Mononuclear cell (primary cell): Measurements from ENCODE around the gene APAF1. TPM values are rescaled to one million over a fixed set of nuclear protein-coding genes. Genes with fewer than 3 reads are reported as not detected.
A peak's percentile ranks its signal among the peaks of the same experiment; 100 is the strongest.

Source experiments
- H3K27me3 ChIP-seq: 2 replicates; pipeline ENCODE4 v1.6.0; 2011; ENCODE audit warnings: low read length, control low read depth; ENCODE audit not compliant: insufficient read depth
- H3K4me1 ChIP-seq: 2 replicates; pipeline ENCODE4 v1.5.1; 2011; ENCODE audit warnings: mild to moderate bottlenecking, low read length, control low read depth; ENCODE audit not compliant: insufficient read depth
- H3K4me3 ChIP-seq: 2 replicates; pipeline ENCODE4 v1.5.1; 2011; ENCODE audit warnings: mild to moderate bottlenecking, low read length, moderate library complexity
- H3K9me3 ChIP-seq: 2 replicates; pipeline ENCODE4 v1.5.1; 2011; ENCODE audit warnings: low read depth, mild to moderate bottlenecking, control low read depth, low read length
- total RNA-seq: library from RNA; depleted of rRNA; stranded (reverse); fragments of >200 nt; gene quantifications from one replicate; pipeline ENCODE4 v1.2.3, GENCODE V29; 2012

APAF1 gene
- total RNA-seq, 1 donor, result 16.2 TPM

DNA sequence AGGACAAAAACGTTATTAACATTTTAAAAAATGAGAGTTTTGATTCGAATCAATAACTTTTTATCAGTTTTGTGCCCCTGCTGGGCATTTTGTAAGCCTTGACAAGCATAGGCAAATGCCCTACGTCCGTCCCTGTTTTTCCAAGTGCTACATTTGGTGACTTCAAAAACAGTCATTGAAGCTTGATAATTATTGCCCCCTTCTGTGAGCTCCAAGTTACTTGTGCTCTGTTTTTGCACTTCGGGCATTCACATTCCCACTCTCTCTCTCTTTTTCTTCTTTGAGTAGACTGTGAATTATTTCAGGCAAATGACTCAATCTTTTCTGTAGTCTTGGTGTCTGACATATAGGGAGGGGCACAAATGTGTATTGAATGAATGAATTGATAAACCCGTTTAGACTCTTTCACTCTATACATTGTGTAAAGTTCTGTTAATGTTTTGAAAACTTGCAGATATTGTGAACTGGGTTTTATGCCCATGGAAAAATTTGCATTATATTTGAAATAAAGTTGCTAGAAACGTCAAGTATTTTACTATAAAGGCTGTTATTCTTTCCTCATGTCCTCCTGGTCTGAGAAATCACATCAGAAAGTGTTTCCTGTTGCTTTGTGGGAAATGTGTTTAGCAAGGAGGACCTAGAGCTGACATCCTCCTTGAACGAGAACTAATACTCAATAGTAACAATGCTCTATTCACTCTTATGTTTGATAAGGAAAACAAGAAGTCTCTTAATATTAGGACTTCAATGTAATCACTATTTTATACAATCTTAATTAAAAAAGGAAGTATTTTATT lies 1.4 kb downstream of the APAF1 start:
- peak overlapping the region; percentile 74 for H3K4me3 ChIP-seq
- peaks cover 31% of the 10 kb centered on the region for H3K4me1 ChIP-seq
- no peaks in the 10 kb centered on the region for H3K9me3 ChIP-seq
- no peaks in the 10 kb centered on the region for H3K27me3 ChIP-seq

GRCh38 chr12:98651328-98651727 lies 6.2 kb downstream of the APAF1 start:
- H3K4me3 ChIP-seq, result no peak overlapping the region
- no peaks in the 10 kb centered on the region for H3K9me3 ChIP-seq
- H3K27me3 ChIP-seq, result no peaks in the 10 kb centered on the region
- H3K4me1 ChIP-seq, result peaks cover 10% of the 10 kb centered on the region

DNA sequence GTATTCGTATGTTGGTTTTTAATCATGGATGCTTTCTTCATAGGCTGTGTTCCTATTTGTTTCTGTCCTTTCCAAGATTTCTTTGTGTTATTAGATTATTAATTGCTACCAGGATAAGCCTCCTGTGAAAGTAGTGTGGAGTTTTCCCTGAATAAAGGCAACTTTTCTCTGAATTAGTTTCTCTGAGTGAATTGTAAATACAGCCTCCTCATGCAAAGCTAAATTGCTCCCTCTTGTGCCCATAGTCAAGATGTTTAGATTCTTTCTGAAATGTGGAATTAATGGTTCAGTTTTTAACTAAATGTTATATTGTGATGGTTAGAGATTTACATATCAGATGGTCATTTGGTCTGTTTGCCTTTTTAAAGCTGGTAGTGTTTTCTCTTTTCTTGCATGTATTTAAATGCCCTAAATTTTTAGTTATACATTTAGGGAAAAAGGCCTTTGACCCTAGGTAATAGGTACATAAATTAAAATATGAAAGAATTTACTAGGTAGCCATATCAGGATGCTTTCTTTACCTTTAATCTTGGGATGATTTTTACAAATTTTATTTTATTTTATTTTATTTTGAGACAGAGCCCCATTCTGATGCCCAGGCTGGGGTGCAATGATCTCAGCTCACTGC lies 8.9 kb downstream of the APAF1 start:
- no peaks in the 10 kb centered on the region for H3K9me3 ChIP-seq
- H3K27me3 ChIP-seq, result no peaks in the 10 kb centered on the region
- no peaks in the 10 kb centered on the region for H3K4me1 ChIP-seq
- no peak overlapping the region for H3K4me3 ChIP-seq

GRCh38 chr12:98656289-98657101 lies 11.4 kb downstream of the APAF1 start:
- H3K9me3 ChIP-seq, result no peaks in the 10 kb centered on the region
- no peaks in the 10 kb centered on the region for H3K4me1 ChIP-seq
- H3K27me3 ChIP-seq, result no peaks in the 10 kb centered on the region
- H3K4me3 ChIP-seq, result no peak overlapping the region

DNA sequence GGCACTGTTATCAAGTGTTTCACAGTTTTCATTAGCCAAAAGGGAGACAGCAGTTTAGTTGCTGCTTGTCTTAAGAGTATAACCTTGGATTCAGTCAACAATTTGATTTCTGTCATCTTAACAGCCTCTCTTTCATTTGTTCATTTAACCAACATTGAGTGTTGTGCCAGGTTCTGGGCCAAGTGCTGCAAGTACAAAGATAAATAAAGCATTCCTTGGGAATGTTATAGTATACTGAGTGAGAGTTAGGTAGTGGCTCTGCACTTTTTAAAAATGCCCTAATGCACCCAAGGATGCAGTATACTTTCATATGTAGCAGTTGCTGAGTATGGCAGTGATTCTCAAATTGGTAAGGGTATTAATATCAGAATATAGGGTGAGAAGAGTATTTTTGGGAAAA lies 15.4 kb downstream of the APAF1 start:
- H3K4me3 ChIP-seq, result no peak overlapping the region
- no peaks in the 10 kb centered on the region for H3K4me1 ChIP-seq
- no peaks in the 10 kb centered on the region for H3K27me3 ChIP-seq
- no peaks in the 10 kb centered on the region for H3K9me3 ChIP-seq

DNA sequence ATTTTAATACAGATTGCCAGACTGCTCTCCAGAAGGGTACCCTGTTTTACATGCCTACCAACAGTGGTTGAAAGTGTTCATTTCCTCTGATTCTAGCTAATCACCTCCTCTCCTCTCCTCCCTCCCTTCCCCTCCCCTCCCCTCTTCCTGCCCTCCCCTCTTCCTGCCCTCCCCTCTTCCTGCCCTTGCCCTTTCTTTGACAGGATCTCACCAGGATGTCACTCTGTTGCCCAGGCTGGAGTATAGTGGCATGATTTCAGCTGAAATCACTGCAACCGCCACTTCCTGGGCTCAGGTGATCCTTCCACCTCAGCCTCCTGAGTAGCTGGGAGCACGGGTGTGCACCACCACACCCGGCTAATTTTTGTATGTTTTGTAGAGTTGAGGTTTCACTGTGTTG lies 24.7 kb downstream of the APAF1 start:
- Histone ChIP-seq H3K4me3 (no peak overlapping the region), H3K4me1 (no peaks in the 10 kb centered on the region), H3K9me3 (no peaks in the 10 kb centered on the region), H3K27me3 (no peaks in the 10 kb centered on the region)

GRCh38 chr12:98671459-98671858 lies 26.4 kb downstream of the APAF1 start:
- Histone ChIP-seq H3K4me1 (no peaks in the 10 kb centered on the region), H3K9me3 (no peaks in the 10 kb centered on the region), H3K4me3 (no peak overlapping the region), H3K27me3 (no peaks in the 10 kb centered on the region)

GRCh38 chr12:98674841-98675240 lies 29.8 kb downstream of the APAF1 start:
- no peaks in the 10 kb centered on the region for H3K4me1 ChIP-seq
- no peaks in the 10 kb centered on the region for H3K27me3 ChIP-seq
- no peak overlapping the region for H3K4me3 ChIP-seq
- no peaks in the 10 kb centered on the region for H3K9me3 ChIP-seq

GRCh38 chr12:98678236-98678945 lies 33.3 kb downstream of the APAF1 start:
- no peaks in the 10 kb centered on the region for H3K27me3 ChIP-seq
- H3K9me3 ChIP-seq, result no peaks in the 10 kb centered on the region

GRCh38 chr12:98678946-98679610 lies 34.0 kb downstream of the APAF1 start:
- Histone ChIP-seq H3K4me1 (no peaks in the 10 kb centered on the region), H3K27me3 (no peaks in the 10 kb centered on the region), H3K4me3 (no peak overlapping the region), H3K9me3 (no peaks in the 10 kb centered on the region)

More at GRCh38 chr12:98678236-98678945, 33.3 kb downstream of the APAF1 start:
- no peak overlapping the region for H3K4me3 ChIP-seq
- no peaks in the 10 kb centered on the region for H3K4me1 ChIP-seq

- no peak overlapping the region for H3K4me3 ChIP-seq
- no peaks in the 10 kb centered on the region for H3K27me3 ChIP-seq
- H3K9me3 ChIP-seq, result no peaks in the 10 kb centered on the region
- no peaks in the 10 kb centered on the region for H3K4me1 ChIP-seq
These were observed 34.5 kb downstream of the APAF1 start for GRCh38 chr12:98679611-98680005.

- H3K4me3 ChIP-seq, result no peak overlapping the region
- no peaks in the 10 kb centered on the region for H3K27me3 ChIP-seq
- no peaks in the 10 kb centered on the region for H3K9me3 ChIP-seq
- no peaks in the 10 kb centered on the region for H3K4me1 ChIP-seq
These were observed 39.1 kb downstream of the APAF1 start for GRCh38 chr12:98684199-98684598.

DNA sequence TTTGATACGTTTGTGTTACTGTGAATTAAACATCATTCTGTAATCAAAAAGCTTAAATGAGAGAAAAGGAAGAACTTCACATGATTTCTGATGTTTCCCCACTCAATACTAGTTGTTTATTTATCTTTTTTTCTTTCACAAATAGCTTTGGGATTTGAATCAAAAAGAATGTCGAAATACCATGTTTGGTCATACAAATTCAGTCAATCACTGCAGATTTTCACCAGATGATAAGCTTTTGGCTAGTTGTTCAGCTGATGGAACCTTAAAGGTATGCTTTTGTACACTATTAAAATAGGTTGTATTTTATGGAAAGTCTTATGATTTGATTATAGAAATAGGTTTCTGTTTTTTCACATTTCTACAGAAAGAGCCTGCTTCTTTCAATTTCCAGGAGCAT lies 41.5 kb downstream of the APAF1 start:
- Histone ChIP-seq H3K4me3 (no peak overlapping the region), H3K4me1 (peaks cover 12% of the 10 kb centered on the region), H3K9me3 (no peaks in the 10 kb centered on the region), H3K27me3 (no peaks in the 10 kb centered on the region)

- H3K4me1 ChIP-seq, result peaks cover 12% of the 10 kb centered on the region
- no peaks in the 10 kb centered on the region for H3K27me3 ChIP-seq
- no peaks in the 10 kb centered on the region for H3K9me3 ChIP-seq
- H3K4me3 ChIP-seq, result no peak overlapping the region
These were observed 46.3 kb downstream of the APAF1 start for GRCh38 chr12:98691351-98691750.
